Fibroblast of villous mesenchyme (primary cell): Measurements from ENCODE around the gene GFM1. TPM values are rescaled to one million over a fixed set of nuclear protein-coding genes. Genes with fewer than 3 reads are reported as not detected.

Experiments
- DNase-seq: peaks from one replicate; pipeline ENCODE4 v3.0.0-alpha.2; 2010; ENCODE audit warnings: low read depth
- H3K4me3 ChIP-seq: 2 replicates; pipeline ENCODE4 v1.5.1; 2011; ENCODE audit warnings: low read depth, mild to moderate bottlenecking, low read length
- CTCF ChIP-seq: IDR thresholded peaks from 2 replicates; pipeline ENCODE4 v1.5.1; 2012; ENCODE audit warnings: low read depth, mild to moderate bottlenecking, low read length; ENCODE audit not compliant: insufficient read depth
- total RNA-seq: library from RNA; depleted of rRNA; stranded (reverse); fragments of >200 nt; gene quantifications from 2 replicates; pipeline ENCODE4 v1.2.3, GENCODE V29; 2012

GFM1 gene
- total RNA-seq, 1 donor = 55.7 TPM

- no peak overlapping the region for H3K4me3 ChIP-seq
- TF ChIP-seq CTCF = no peak
- DNase-seq = peak; percentile 88
Measured at GRCh38 chr3:158711886-158712285, 67.6 kb downstream of the GFM1 start.

- no peak overlapping the region for H3K4me3 ChIP-seq
- no peak for TF ChIP-seq CTCF
- no peak for DNase-seq
Measured at GRCh38 chr3:158712443-158712842, 68.1 kb downstream of the GFM1 start.

- peak; percentile 56 for DNase-seq
- H3K4me3 ChIP-seq = no peak overlapping the region
- no peak for TF ChIP-seq CTCF
Measured at GRCh38 chr3:158713094-158713499, 68.8 kb downstream of the GFM1 start.

- TF ChIP-seq CTCF = no peak
- no peak for DNase-seq
- no peak overlapping the region for H3K4me3 ChIP-seq
Measured at GRCh38 chr3:158717576-158717975, 73.2 kb downstream of the GFM1 start.

GRCh38 chr3:158718490-158719170, 74.3 kb downstream of the GFM1 start:
- peak; percentile 99 for DNase-seq
- no peak for TF ChIP-seq CTCF
- no peak overlapping the region for H3K4me3 ChIP-seq

- TF ChIP-seq CTCF = no peak
- H3K4me3 ChIP-seq = no peak overlapping the region
- DNase-seq = no peak
Measured at GRCh38 chr3:158722108-158722507, 77.8 kb downstream of the GFM1 start.

- TF ChIP-seq CTCF = no peak
- H3K4me3 ChIP-seq = no peak overlapping the region
- DNase-seq = no peak
Measured at GRCh38 chr3:158723991-158724390, 79.7 kb downstream of the GFM1 start.
